GM12874 (cell line): ENCODE results near the gene MBOAT1.

Source experiments
- TF ChIP-seq, protein P1 (sequence below): IDR thresholded peaks from 2 replicates; pipeline ENCODE4 v1.5.1; 2011; ENCODE audit warnings: low read depth, mild to moderate bottlenecking, control low read depth, low read length, moderate library complexity; ENCODE audit not compliant: insufficient read depth

Gene MBOAT1

DNA sequence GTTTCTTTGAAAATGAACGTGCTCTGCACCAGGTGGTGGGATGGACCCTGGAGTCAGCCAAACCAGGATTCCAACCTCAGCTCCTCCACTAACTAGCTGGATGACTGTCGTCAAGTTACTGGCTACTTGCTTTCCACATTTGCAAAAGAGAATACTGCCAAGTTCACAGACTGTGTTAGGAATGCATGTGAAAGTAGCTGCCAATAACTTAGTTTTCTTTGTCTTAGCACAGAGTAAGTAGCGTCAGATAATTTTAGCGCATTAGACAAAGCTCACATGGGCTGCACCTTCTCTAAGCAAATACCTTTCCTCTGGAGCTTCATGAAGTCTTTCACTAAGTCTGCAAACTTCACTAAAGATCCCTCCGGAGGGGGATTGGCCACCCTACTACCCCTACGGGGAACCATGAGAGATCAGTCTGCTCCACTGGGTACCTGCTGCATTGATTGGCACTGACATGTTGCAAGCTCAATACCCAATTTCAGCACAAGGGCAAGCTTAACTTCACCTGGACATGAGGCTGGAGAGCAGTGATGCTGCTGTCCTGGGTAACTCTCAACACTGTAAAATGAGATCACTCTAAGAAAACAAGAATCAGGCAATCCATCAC lies 113.9 kb downstream of the MBOAT1 start:
- TF ChIP-seq, protein P1, sequence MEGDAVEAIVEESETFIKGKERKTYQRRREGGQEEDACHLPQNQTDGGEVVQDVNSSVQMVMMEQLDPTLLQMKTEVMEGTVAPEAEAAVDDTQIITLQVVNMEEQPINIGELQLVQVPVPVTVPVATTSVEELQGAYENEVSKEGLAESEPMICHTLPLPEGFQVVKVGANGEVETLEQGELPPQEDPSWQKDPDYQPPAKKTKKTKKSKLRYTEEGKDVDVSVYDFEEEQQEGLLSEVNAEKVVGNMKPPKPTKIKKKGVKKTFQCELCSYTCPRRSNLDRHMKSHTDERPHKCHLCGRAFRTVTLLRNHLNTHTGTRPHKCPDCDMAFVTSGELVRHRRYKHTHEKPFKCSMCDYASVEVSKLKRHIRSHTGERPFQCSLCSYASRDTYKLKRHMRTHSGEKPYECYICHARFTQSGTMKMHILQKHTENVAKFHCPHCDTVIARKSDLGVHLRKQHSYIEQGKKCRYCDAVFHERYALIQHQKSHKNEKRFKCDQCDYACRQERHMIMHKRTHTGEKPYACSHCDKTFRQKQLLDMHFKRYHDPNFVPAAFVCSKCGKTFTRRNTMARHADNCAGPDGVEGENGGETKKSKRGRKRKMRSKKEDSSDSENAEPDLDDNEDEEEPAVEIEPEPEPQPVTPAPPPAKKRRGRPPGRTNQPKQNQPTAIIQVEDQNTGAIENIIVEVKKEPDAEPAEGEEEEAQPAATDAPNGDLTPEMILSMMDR: no peak

- TF ChIP-seq, protein P1: no peak
Observed at GRCh38 chr6:20096536-20096935, 115.7 kb downstream of the MBOAT1 start.

DNA sequence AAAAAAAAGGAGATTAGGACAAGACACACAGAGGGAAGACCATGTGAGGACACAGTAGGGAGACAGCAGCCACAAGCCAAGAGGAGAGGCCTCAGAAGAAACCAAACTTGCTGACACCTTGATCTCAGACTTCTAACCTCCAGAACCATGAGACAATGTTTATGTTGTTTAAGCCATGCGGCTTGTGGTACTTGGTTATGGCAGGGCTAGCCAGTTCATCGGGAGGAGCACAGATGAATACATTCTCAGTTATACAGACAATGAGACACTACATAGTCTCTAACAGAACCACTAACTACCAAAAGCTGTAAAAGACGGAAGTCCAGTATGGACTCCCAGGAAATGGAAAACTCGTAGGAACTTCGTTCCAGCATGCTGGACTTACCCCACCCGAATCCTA lies 116.8 kb downstream of the MBOAT1 start:
- TF ChIP-seq, protein P1: no peak

DNA sequence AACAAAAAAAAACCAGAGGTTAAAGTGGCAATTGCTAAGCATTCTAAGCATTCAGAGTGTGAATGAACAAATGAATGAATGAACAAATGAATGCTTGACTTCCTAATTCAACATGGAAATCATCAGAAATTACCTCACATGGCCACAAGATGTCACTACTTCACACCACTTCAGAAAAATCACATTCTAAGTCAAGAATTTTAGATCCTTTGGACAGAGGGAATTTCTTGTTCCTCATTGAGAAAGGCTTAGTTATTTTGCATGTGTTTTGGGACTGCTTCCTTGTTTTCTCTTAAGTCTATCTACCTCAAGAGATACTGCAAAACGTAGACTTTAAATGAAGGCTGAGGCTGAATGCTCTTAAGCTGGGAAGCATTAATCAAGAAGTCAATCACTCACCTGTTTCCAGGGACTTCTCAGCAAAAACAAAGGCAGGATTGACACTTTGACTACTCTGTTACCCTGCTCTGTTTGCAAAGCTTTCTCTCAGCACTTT lies 120.2 kb downstream of the MBOAT1 start:
- TF ChIP-seq, protein P1: peak; percentile 43

GRCh38 chr6:20086992-20087391 lies 125.3 kb downstream of the MBOAT1 start:
- TF ChIP-seq, protein P1: no peak

DNA sequence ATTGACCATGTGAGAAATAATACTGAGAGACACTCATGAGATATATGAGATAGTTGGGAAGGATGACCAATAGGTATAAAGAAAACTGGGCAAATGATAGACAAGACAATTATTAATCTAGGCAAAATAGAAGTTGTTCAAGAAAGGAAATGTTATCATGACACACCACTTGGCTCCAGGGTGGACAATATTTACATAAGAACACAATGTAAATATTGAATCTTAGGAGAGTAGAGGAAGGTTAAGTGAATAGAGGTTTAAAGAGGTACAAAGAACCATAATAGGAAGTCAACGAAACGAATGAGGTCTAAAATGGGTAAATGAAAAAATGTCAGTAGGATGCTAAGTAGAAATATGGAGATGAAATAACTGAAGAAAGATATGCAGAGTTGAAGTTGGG lies 126.5 kb downstream of the MBOAT1 start:
- TF ChIP-seq, protein P1: no peak

- TF ChIP-seq, protein P1: no peak
Observed at GRCh38 chr6:20084411-20084810, 127.9 kb downstream of the MBOAT1 start.
